ENCODE measurements around the gene FDX2. TPM values are rescaled to one million over a fixed set of nuclear protein-coding genes. Genes with fewer than 3 reads are reported as not detected.
"Not testable (repeated sequence)": the region's sequence is repeated elsewhere in the genome, so short reads cannot be mapped to it uniquely, and the experiment has no call there.

The FDX2 gene
- total RNA-seq, 1 experiment from 2014 or later, result 25.2 TPM

- peak; percentile 48 for DNase-seq (ENCODE audit: low spot score)
- in situ Hi-C loops (cut with HindIII; ENCODE audit: low sequenced_read_pairs), result no loop called here
These were observed 27.1 kb downstream of the FDX2 start for GRCh38 chr19:10288662-10289166.

DNA sequence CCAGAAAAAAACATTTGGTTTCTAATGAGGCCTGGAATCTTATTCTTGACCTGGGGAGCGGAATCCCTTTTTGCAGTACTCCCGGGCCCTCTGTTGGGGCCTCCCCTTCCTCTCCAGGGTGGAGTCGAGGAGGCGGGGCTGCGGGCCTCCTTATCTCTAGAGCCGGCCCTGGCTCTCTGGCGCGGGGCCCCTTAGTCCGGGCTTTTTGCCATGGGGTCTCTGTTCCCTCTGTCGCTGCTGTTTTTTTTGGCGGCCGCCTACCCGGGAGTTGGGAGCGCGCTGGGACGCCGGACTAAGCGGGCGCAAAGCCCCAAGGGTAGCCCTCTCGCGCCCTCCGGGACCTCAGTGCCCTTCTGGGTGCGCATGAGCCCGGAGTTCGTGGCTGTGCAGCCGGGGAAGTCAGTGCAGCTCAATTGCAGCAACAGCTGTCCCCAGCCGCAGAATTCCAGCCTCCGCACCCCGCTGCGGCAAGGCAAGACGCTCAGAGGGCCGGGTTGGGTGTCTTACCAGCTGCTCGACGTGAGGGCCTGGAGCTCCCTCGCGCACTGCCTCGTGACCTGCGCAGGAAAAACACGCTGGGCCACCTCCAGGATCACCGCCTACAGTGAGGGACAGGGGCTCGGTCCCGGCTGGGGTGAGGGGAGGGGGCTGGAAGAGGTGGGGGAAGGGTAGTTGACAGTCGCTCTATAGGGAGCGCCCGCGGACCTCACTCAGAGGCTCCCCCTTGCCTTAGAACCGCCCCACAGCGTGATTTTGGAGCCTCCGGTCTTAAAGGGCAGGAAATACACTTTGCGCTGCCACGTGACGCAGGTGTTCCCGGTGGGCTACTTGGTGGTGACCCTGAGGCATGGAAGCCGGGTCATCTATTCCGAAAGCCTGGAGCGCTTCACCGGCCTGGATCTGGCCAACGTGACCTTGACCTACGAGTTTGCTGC, 28.7 kb downstream of the FDX2 start, which contains the start of gene ICAM4:
Gene ICAM4 (plus strand): TSS at position 153 of the 935 bp plus-strand sequence. CDS start 58 bp downstream, at position 211.
- in situ Hi-C loops (cut with HindIII; ENCODE audit: low sequenced_read_pairs), result no loop called here
- no peak for DNase-seq (ENCODE audit: low spot score)

DNA sequence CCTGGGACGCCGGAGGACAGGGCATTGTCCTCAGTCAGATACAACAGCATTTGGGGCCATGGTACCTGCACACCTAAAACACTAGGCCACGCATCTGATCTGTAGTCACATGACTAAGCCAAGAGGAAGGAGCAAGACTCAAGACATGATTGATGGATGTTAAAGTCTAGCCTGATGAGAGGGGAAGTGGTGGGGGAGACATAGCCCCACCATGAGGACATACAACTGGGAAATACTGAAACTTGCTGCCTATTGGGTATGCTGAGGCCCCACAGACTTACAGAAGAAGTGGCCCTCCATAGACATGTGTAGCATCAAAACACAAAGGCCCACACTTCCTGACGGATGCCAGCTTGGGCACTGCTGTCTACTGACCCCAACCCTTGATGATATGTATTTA, 30.4 kb downstream of the FDX2 start:
- DNase-seq (ENCODE audit: low spot score), result no peak
- in situ Hi-C loops (cut with HindIII; ENCODE audit: low sequenced_read_pairs), result no loop called here

DNA sequence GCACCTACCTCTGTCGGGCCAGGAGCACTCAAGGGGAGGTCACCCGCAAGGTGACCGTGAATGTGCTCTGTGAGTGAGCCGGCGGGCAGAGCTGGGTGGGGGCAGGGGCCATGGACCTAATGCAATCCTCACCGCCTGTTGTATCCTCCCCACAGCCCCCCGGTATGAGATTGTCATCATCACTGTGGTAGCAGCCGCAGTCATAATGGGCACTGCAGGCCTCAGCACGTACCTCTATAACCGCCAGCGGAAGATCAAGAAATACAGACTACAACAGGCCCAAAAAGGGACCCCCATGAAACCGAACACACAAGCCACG, 30.9 kb downstream of the FDX2 start:
- no peak for DNase-seq (ENCODE audit: low spot score)
- in situ Hi-C loops (cut with HindIII; ENCODE audit: low sequenced_read_pairs), result no loop called here

DNA sequence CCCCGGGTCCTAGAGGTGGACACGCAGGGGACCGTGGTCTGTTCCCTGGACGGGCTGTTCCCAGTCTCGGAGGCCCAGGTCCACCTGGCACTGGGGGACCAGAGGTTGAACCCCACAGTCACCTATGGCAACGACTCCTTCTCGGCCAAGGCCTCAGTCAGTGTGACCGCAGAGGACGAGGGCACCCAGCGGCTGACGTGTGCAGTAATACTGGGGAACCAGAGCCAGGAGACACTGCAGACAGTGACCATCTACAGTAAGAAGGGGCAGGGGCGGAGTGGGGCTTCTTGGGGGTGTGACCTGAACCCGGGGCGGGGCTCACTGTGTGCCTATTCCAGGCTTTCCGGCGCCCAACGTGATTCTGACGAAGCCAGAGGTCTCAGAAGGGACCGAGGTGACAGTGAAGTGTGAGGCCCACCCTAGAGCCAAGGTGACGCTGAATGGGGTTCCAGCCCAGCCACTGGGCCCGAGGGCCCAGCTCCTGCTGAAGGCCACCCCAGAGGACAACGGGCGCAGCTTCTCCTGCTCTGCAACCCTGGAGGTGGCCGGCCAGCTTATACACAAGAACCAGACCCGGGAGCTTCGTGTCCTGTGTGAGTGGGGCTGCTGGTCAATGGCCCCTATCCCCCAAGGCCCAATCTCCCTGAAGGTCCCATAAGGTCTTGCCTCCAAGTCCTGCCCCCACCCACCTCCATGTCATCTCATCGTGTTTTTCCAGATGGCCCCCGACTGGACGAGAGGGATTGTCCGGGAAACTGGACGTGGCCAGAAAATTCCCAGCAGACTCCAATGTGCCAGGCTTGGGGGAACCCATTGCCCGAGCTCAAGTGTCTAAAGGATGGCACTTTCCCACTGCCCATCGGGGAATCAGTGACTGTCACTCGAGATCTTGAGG, 31.5 kb downstream of the FDX2 start:
- in situ Hi-C loops (cut with HindIII; ENCODE audit: low sequenced_read_pairs), result no loop called here
- no peak for DNase-seq (ENCODE audit: low spot score)

DNA sequence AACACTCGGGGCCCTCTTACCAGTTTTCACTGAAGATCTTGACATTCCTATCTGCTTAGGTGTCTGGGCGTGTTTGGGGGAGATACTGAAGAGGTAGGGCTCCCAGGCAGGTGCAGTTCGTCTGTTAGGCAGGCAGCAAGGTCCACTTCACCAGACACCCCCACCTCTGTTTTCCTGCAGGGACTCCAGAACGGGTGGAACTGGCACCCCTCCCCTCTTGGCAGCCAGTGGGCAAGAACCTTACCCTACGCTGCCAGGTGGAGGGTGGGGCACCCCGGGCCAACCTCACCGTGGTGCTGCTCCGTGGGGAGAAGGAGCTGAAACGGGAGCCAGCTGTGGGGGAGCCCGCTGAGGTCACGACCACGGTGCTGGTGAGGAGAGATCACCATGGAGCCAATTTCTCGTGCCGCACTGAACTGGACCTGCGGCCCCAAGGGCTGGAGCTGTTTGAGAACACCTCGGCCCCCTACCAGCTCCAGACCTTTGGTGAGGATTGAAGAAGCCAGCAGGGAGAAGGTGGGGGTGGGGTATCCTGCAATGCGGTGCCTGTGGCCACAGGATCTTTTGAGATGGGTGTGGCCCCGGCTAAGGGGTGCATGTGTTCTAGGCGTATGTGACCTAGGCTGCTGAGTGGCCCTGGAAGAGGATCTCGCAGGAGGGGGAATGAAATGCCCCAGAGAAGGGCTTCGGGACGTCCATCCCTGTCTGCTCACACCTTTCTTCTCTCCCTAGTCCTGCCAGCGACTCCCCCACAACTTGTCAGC, 32.3 kb downstream of the FDX2 start:
- in situ Hi-C loops (cut with HindIII; ENCODE audit: low sequenced_read_pairs), result no loop called here
- no peak for DNase-seq (ENCODE audit: low spot score)

- DNase-seq (ENCODE audit: low spot score); in situ Hi-C loops (cut with HindIII; ENCODE audit: low sequenced_read_pairs): not testable (repeated sequence)
These were observed 33.8 kb downstream of the FDX2 start for GRCh38 chr19:10282043-10282442.

GRCh38 chr19:10279737-10280442, 35.9 kb downstream of the FDX2 start:
- in situ Hi-C loops (cut with HindIII; ENCODE audit: low sequenced_read_pairs), result no loop called here
- DNase-seq (ENCODE audit: low spot score), result no peak

DNA sequence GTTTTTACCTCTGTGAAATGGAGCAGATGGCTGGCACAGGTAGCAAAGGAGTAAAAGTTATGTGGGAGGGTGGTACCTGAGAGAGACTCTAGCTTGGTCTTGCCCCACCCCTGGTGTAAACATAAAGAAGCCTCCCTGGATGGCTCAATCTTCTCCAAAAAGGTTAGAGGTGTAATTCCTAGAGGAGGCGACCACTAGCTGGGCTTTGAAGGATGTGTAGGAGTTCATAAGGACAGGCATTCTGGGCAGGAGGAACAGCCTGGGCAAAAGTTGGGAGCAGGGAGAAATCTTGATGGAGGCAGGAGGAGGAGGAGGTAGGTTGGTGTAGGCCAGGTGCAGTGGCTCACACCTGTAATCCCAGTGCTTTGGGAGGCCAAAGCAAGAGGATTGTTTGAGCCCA, 36.9 kb downstream of the FDX2 start:
- in situ Hi-C loops (cut with HindIII; ENCODE audit: low sequenced_read_pairs), result no loop called here
- no peak for DNase-seq (ENCODE audit: low spot score)

- in situ Hi-C loops (cut with HindIII; ENCODE audit: low sequenced_read_pairs), result no loop called here
These were observed 37.8 kb downstream of the FDX2 start for GRCh38 chr19:10277795-10278589.

GRCh38 chr19:10274589-10274988, 41.2 kb downstream of the FDX2 start:
- DNase-seq (ENCODE audit: low spot score), result no peak
- in situ Hi-C loops (cut with HindIII; ENCODE audit: low sequenced_read_pairs), result no loop called here

More at GRCh38 chr19:10277795-10278589, 37.8 kb downstream of the FDX2 start:
- DNase-seq (ENCODE audit: low spot score), result no peak

GRCh38 chr19:10271543-10272086, 44.2 kb downstream of the FDX2 start:
- in situ Hi-C loops (cut with HindIII; ENCODE audit: low sequenced_read_pairs), result no loop called here
- DNase-seq (ENCODE audit: low spot score), result no peak

DNA sequence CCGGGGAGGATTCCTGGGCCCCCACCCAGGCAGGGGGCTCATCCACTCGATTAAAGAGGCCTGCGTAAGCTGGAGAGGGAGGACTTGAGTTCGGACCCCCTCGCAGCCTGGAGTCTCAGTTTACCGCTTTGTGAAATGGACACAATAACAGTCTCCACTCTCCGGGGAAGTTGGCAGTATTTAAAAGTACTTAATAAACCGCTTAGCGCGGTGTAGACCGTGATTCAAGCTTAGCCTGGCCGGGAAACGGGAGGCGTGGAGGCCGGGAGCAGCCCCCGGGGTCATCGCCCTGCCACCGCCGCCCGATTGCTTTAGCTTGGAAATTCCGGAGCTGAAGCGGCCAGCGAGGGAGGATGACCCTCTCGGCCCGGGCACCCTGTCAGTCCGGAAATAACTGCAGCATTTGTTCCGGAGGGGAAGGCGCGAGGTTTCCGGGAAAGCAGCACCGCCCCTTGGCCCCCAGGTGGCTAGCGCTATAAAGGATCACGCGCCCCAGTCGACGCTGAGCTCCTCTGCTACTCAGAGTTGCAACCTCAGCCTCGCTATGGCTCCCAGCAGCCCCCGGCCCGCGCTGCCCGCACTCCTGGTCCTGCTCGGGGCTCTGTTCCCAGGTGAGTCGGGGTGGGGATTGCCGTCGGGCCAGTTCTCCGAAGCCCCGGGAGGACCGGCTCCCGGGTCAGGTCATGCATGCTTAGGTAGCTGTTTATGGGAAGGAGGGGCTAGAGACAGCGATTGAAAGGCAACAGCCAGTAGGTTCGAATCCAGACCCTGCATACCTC, 45.0 kb downstream of the FDX2 start, which contains the start of gene ICAM1:
Gene ICAM1 (plus strand): TSS at position 505 of the 779 bp plus-strand sequence. CDS start 40 bp downstream, at position 545.
- in situ Hi-C loops (cut with HindIII; ENCODE audit: low sequenced_read_pairs), result no loop called here
- DNase-seq (ENCODE audit: low spot score), result no peak

GRCh38 chr19:10270180-10270615, 45.6 kb downstream of the FDX2 start:
- in situ Hi-C loops (cut with HindIII; ENCODE audit: low sequenced_read_pairs), result no loop called here
- no peak for DNase-seq (ENCODE audit: low spot score)

- DNase-seq (ENCODE audit: low spot score), result peak; percentile 48
- in situ Hi-C loops (cut with HindIII; ENCODE audit: low sequenced_read_pairs), result no loop called here
These were observed 46.3 kb downstream of the FDX2 start for GRCh38 chr19:10269333-10270179.

GRCh38 chr19:10268071-10268470, 47.7 kb downstream of the FDX2 start:
- in situ Hi-C loops (cut with HindIII; ENCODE audit: low sequenced_read_pairs), result no loop called here
- no peak for DNase-seq (ENCODE audit: low spot score)

Measured in G401 (cell line).